LNCaP clone FGC (cell line): Measurements from ENCODE around the gene CFAP74.

Experiments used
- DNase-seq: peaks from one replicate; pipeline ENCODE4 v3.0.0-alpha.2; 2011; ENCODE audit warnings: low read depth
- H3K4me3 ChIP-seq: 2 replicates; pipeline ENCODE4 v1.5.1; 2011; ENCODE audit warnings: mild to moderate bottlenecking, low read depth, low read length, control low read depth
- TF ChIP-seq, protein P1 (sequence below): IDR thresholded peaks from 2 replicates; pipeline ENCODE4 v1.5.1; 2012; ENCODE audit warnings: mild to moderate bottlenecking; ENCODE audit not compliant: control insufficient read depth, insufficient read depth; ENCODE audit errors: extremely low read depth

Gene CFAP74

DNA sequence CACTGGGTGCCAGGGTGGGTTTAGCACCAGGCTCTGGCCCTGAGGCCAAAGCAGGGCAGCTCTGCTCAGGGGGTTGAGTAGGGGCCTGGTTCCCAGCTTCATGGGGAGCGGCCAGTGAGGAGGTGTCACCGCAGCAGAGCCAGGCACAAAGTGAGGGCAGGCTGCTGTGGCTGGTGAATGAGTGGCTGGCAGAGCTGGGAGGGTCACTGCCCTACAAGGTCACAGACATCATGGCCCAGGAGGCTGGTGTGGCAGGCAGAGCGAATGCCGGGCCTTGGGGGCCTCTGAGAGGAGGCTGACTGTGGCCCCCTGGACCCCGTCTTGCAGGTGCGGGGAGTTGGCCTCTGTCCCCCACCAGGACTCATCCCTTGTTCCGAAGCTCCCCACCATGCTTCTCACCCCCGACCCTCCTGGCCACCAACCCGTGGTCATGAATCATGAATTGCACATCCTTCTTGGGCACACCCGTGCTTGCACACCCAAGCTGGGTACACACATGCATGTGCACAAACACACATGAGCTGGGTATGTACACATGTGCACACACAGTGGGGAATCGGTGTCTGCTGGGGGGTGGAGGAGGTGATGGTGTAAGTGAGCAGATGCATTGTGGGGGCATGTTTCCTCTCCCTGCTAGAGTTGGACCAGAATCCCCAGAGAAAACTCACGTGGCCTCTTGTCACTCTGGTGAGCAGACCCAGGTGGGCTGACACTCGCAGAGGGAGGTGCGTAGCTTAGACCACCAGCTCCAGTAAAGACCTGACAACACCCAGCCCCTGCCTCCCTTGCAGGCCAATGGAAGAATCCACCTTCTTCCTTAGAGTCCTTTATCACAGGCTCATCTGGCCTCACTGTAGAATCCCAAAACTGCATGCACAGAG lies 107.9 kb downstream of the CFAP74 start:
- TF ChIP-seq, protein P1, sequence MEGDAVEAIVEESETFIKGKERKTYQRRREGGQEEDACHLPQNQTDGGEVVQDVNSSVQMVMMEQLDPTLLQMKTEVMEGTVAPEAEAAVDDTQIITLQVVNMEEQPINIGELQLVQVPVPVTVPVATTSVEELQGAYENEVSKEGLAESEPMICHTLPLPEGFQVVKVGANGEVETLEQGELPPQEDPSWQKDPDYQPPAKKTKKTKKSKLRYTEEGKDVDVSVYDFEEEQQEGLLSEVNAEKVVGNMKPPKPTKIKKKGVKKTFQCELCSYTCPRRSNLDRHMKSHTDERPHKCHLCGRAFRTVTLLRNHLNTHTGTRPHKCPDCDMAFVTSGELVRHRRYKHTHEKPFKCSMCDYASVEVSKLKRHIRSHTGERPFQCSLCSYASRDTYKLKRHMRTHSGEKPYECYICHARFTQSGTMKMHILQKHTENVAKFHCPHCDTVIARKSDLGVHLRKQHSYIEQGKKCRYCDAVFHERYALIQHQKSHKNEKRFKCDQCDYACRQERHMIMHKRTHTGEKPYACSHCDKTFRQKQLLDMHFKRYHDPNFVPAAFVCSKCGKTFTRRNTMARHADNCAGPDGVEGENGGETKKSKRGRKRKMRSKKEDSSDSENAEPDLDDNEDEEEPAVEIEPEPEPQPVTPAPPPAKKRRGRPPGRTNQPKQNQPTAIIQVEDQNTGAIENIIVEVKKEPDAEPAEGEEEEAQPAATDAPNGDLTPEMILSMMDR: no peak
- no peak for DNase-seq
- no peak overlapping the region for H3K4me3 ChIP-seq

DNA sequence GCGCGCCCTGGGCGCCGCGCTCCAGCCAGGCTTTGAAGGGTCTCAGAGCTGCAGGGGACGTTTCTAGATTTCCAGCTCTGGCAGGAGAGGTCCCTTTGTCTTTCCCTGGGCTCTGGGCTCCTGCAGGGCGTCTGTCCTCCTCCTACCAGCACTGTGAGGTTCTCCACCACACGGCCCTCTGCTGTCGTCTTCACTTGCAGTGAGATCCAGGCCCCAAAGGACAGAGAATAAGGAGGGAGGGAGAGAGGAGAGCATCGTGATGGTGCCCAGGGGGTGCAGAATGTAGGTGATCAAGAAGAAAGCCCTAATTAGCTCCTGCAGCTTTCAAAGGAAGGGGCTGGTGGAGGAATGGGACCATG lies 108.5 kb downstream of the CFAP74 start:
- no peak overlapping the region for H3K4me3 ChIP-seq

DNA sequence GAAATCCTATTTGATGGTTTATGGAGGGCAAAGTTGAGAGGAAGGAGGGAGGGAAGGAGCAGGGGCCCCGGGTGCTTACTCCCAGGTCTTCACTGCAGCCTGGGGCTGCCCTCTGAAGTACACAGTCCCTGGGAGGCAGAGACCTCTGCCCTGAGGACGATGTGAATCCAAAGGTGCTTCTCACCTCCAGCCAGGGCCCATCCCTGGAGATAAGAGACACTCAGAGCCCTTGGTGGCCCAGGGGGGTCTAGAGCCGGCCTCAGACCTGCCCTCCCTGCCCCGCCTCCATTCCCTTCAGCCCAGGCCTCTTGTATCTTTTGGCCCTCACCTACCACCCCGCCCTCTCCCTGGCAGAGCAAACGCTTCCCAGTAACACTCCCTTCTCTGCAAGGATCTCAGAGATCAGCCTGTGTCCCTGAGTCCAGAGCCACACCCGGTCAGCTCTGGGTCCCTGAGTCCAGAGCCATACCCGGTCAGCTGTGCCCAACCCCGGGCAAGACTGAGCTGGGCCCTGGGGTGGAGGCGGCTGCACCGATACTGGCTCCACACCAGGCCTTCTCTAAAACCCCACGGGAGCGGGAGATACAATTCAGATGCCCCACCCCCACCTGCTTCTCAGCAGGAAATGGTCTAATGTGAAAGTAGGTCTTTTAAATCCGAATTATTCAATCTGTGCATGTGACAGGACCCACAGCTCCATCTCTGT lies 109.1 kb downstream of the CFAP74 start:
- no peak for DNase-seq
- TF ChIP-seq, protein P1: no peak
- H3K4me3 ChIP-seq: no peak overlapping the region

More for the DNA sequence above, 108.5 kb downstream of the CFAP74 start:
- TF ChIP-seq, protein P1: no peak
- DNase-seq: no peak

DNA sequence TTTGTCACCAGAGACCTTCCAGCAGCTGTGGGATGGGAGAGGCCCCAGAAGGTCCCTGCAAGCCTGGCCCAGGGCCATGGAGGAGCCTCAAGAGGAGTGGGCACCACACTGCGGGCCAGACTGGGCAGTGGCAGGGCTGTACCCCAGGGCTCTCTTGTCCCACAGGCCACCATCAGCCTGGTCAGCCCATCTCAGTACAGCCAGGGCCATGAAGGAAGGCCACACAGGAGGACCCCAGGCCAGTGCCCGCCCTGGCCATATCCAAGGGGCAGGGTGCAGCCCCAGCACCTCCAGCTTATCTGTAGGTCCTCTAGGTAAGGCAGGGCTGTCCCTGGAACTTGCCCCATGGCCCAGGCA lies 109.6 kb downstream of the CFAP74 start:
- TF ChIP-seq, protein P1: no peak
- DNase-seq: no peak
- H3K4me3 ChIP-seq: no peak overlapping the region

DNA sequence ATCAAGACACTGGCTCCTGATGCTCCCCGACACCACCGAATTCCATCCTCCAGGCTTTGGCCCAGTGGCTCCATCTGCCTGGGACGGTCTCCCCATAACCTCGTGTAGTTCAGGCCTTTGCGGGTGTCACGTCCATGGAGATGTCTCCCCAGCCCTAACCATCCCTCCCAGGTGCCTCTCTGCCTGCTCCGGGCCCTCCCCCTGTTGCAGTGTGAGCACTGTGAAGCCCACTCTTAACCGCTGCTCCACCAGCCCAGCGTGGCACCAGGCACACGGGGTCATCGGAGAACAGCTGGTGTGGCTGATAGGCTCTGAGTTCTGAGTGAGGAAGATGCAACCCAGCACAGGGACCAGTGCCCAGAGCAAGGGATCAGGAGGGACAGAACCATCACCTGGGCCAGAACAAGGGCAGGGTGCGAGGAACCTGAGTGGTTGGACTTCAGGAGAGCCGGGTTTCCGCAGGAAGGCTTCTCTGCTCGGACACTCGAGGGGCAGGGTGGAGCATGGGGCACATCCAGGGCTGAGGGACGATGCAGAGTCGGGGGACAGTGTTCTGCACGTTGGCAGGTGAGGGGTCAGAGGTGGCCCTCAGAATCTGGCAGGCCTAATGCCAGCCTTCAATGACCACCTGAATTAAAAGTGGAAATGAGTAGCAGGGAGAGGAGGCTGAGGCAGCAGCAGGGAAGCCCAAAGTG lies 110.1 kb downstream of the CFAP74 start:
- TF ChIP-seq, protein P1: no peak
- H3K4me3 ChIP-seq: no peak overlapping the region
- no peak for DNase-seq

DNA sequence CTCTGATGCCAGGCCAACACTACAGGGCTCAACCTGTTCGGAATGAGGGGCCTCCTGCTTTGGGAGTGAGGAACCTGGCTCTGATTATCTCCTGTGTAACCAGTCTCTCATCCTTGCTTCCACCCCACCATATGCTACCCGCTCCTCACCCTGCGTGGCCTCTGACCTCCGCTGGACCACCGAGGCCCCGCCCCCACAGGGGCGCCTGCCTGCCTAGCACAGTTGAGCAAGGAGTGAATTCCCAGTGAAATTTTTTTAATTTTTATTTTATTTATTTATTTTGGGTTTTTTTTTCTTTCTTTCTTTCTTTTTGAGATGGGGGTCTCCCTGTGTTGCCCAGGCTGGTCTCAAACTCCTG lies 110.8 kb downstream of the CFAP74 start:
- no peak for DNase-seq
- TF ChIP-seq, protein P1: no peak
- peak overlapping the region; percentile 61 for H3K4me3 ChIP-seq
